CD4-positive, alpha-beta T cell (primary cell): ENCODE data around the gene RAD51. TPM values are rescaled to one million over a fixed set of nuclear protein-coding genes. Genes with fewer than 3 reads are reported as not detected.

ENCODE experiments used
- ATAC-seq: fragments of 200-7000 bp; cut with Tn5 transposase; one replicate; pipeline ENCODE4 v1.10.0; 2022; ENCODE audit warnings: mild to moderate bottlenecking; ENCODE audit not compliant: poor library complexity
- CTCF ChIA-PET: fragments of 350-600 bp; sonication (Branson Sonifier 250); formaldehyde crosslinking; loops from one replicate; lab custom pipeline; 2021; ENCODE audit warnings: antibody characterized with exemption, inconsistent platforms; lab: Charles Lee
- POLR2A ChIA-PET: fragments of 350-600 bp; sonication (Branson Sonifier 250); formaldehyde crosslinking; loops from one replicate; lab custom pipeline; 2021; ENCODE audit warnings: antibody characterized with exemption, inconsistent platforms; lab: Charles Lee
- DNase-seq, 14 experiments: peaks; one replicate each; pipeline ENCODE4 v3.0.0-alpha.2; 2013 to 2020; ENCODE audit warnings: mixed read lengths in 2 of 14
- H3K27ac ChIP-seq, 2 donors: one replicate each; pipeline versions ENCODE4 v1.5.1 to v1.7.0; 2013; ENCODE audit warnings: low read length in 2 of 2, low read depth in 1 of 2, mild to moderate bottlenecking in 1 of 2
- H3K27me3 ChIP-seq, 2 experiments: 1 replicate in 1 of 2; 2 replicates in 1 of 2; pipeline versions ENCODE4 v1.6.1 to v1.7.0; 2013; ENCODE audit warnings: low read length in 2 of 2, control low read depth in 1 of 2, mild to moderate bottlenecking in 1 of 2, moderate library complexity in 1 of 2; ENCODE audit not compliant: insufficient read depth in 2 of 2, control insufficient read depth in 1 of 2
- H3K36me3 ChIP-seq: one replicate; pipeline ENCODE4 v1.6.1; 2013; ENCODE audit warnings: low read length, control low read depth; ENCODE audit not compliant: insufficient read depth
- H3K4me1 ChIP-seq: one replicate; pipeline ENCODE4 v1.6.1; 2013; ENCODE audit warnings: low read length, control low read depth; ENCODE audit not compliant: insufficient read depth
- H3K4me3 ChIP-seq: one replicate; pipeline ENCODE4 v1.5.1; 2013; ENCODE audit warnings: mild to moderate bottlenecking, low read length, moderate library complexity
- H3K9me3 ChIP-seq, 2 experiments: 1 replicate in 1 of 2; 2 replicates in 1 of 2; pipeline versions ENCODE4 v1.6.1 to v1.7.0; 2013; ENCODE audit warnings: low read length in 2 of 2, mild to moderate bottlenecking in 2 of 2, control low read depth in 1 of 2, moderate library complexity in 1 of 2; ENCODE audit not compliant: control insufficient read depth in 1 of 2, insufficient read depth in 1 of 2
- H3K27ac Mint-ChIP-seq: one replicate; pipeline ENCODE4 v1.8.0; 2020; ENCODE audit warnings: mixed read lengths
- H3K27me3 Mint-ChIP-seq: one replicate; pipeline ENCODE4 v1.8.0; 2021; ENCODE audit warnings: mixed read lengths
- H3K36me3 Mint-ChIP-seq: one replicate; pipeline ENCODE4 v1.8.0; 2021; ENCODE audit warnings: low read depth, mixed read lengths
- H3K4me1 Mint-ChIP-seq: one replicate; pipeline ENCODE4 v1.8.0; 2021; ENCODE audit warnings: low read depth, mixed read lengths
- H3K4me3 Mint-ChIP-seq: one replicate; pipeline ENCODE4 v1.8.0; 2020; ENCODE audit warnings: mild to moderate bottlenecking, mixed read lengths
- H3K9me3 Mint-ChIP-seq: one replicate; pipeline ENCODE4 v1.8.0; 2020; ENCODE audit warnings: mixed read lengths
- CTCF ChIP-seq: fragments of 200-600 bp; IDR thresholded peaks from one replicate; pipeline ENCODE4 v1.8.0; 2022; ENCODE audit warnings: antibody characterized with exemption, mild to moderate bottlenecking
- intact Hi-C, 2 experiments: fragments of 100-400 bp; cut with DNase I in 1 of 2; cut with micrococcal nuclease in 1 of 2; formaldehyde crosslinking; loops; one replicate each; pipeline versions ENCODE4 v1.15.1 to v1.9.0; 2023 to 2025; cut with DNase I, micrococcal nuclease
- total RNA-seq, 174 experiments: library from RNA in 2 of 174; stranded (reverse) in 2 of 174; gene quantifications; one replicate each; pipeline ENCODE4 v1.2.3 and lab custom pipeline; 2021 to 2026

The RAD51 gene
- total RNA-seq, 2 experiments from 2014 or later: 0.64 to 1.5 TPM

- ATAC-seq: no peak
- Mint-ChIP-seq H3K4me3 (no peak overlapping the region), H3K4me1 (peaks cover 26% of the 10 kb centered on the region), H3K36me3 (peaks cover 46% of the 10 kb centered on the region), H3K27ac (peak overlapping the region; percentile 89), H3K27me3 (no peaks in the 10 kb centered on the region), H3K9me3 (no peaks in the 10 kb centered on the region)
- H3K4me1 ChIP-seq: peaks cover 31% of the 10 kb centered on the region
- no peak for TF ChIP-seq CTCF
- no peaks in the 10 kb centered on the region for H3K9me3 ChIP-seq
- no peaks in the 10 kb centered on the region for H3K27me3 ChIP-seq
- intact Hi-C loops: no loop called here
- CTCF ChIA-PET: interaction anchor here (4.4 kb wide), 1 partner anchor 12 kb away, joined by 19 read pairs; no protein-coding TSS in a partner anchor
- H3K4me3 ChIP-seq: no peak overlapping the region
- POLR2A ChIA-PET: interaction anchor here (0.5 to 1.2 kb wide), 5 partner anchors 36 to 774 kb away, joined by 3 to 5 read pairs (median 3); partner anchors contain the start of gene RAD51
- H3K27ac ChIP-seq: peak overlapping the region in 1 of 2 donors; percentile 25
- peaks cover 45% of the 10 kb centered on the region for H3K36me3 ChIP-seq
- no peak for DNase-seq
Measured at GRCh38 chr15:40770147-40770721, 75.3 kb downstream of the RAD51 start.

GRCh38 chr15:40771242-40771641 is 76.3 kb downstream of the RAD51 start:
- Histone ChIP-seq H3K4me1 (peaks cover 24% of the 10 kb centered on the region), H3K4me3 (no peak overlapping the region), H3K36me3 (peaks cover 55% of the 10 kb centered on the region), H3K9me3 (no peaks in the 10 kb centered on the region), H3K27ac (no peak overlapping the region), H3K27me3 (no peaks in the 10 kb centered on the region)
- H3K27me3 Mint-ChIP-seq: no peaks in the 10 kb centered on the region
- H3K27ac Mint-ChIP-seq: no peak overlapping the region
- TF ChIP-seq CTCF: no peak
- ATAC-seq (no peak), DNase-seq (no peak)
- H3K36me3 Mint-ChIP-seq: peaks cover 51% of the 10 kb centered on the region
- intact Hi-C loops: no loop called here
- peaks cover 20% of the 10 kb centered on the region for H3K4me1 Mint-ChIP-seq
- H3K4me3 Mint-ChIP-seq: no peak overlapping the region
- POLR2A ChIA-PET: interaction anchor here (1.2 kb wide), 1 partner anchor 77 kb away, joined by 3 read pairs; the partner anchor contains the start of gene RAD51
- no peaks in the 10 kb centered on the region for H3K9me3 Mint-ChIP-seq
- CTCF ChIA-PET: interaction anchor here (4.4 kb wide), 1 partner anchor 11 kb away, joined by 19 read pairs; no protein-coding TSS in a partner anchor

GRCh38 chr15:40772014-40772413 is 77.0 kb downstream of the RAD51 start:
- Histone ChIP-seq H3K4me1 (peaks cover 30% of the 10 kb centered on the region), H3K27ac (no peak overlapping the region), H3K36me3 (peaks cover 60% of the 10 kb centered on the region), H3K4me3 (no peak overlapping the region), H3K9me3 (no peaks in the 10 kb centered on the region), H3K27me3 (no peaks in the 10 kb centered on the region)
- ChIA-PET CTCF (interaction anchor here (4.4 kb wide), 1 partner anchor 10 kb away, joined by 19 read pairs; no protein-coding TSS in a partner anchor), POLR2A (no interaction called here)
- intact Hi-C loops: no loop called here
- no peak for ATAC-seq
- TF ChIP-seq CTCF: no peak
- Mint-ChIP-seq H3K4me1 (peaks cover 20% of the 10 kb centered on the region), H3K9me3 (no peaks in the 10 kb centered on the region), H3K27me3 (no peaks in the 10 kb centered on the region), H3K27ac (no peak overlapping the region), H3K4me3 (no peak overlapping the region), H3K36me3 (peaks cover 58% of the 10 kb centered on the region)
- DNase-seq: no peak
